ENCODE measurements around the gene TMX3. TPM values are rescaled to one million over a fixed set of nuclear protein-coding genes. Genes with fewer than 3 reads are reported as not detected.
A peak's percentile ranks its signal among the peaks of the same experiment; 100 is the strongest.

The TMX3 gene
- total RNA-seq, 1 experiment from 2014 or later = 39.5 TPM

DNA sequence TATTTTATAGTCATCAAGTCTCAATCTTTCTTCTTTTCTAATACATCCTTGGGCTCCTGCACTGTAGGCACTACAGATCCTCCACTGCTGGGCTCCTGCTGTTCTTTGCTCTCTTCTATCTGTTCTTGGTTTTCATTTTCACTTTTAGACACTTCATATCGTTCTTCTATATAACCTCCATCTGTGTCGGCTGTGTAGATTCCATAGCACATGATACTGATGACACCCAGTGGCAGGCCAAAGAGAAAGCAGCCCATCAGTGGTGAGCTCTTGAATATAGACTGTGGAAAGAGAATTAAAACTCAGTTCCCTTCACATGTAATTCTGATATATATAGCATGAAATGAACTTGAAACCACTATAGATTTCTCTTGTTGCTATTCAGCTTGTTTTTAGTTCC, 38.0 kb downstream of the TMX3 start:
- Histone ChIP-seq H2BK120ac (ENCODE audit: low read depth, low read length, poor library complexity, severe bottlenecking) (no peak overlapping the region), H3K18ac (ENCODE audit: insufficient read length, low read depth, low read length) (no peak overlapping the region), H3K27ac (ENCODE audit: insufficient read length, low read depth, low read length) (no peak overlapping the region), H3K4ac (ENCODE audit: low read depth, low read length) (no peak overlapping the region), H4K8ac (replicated peaks; ENCODE audit: insufficient read length, low read depth, low read length) (no peak overlapping the region), H3K4me2 (ENCODE audit: insufficient read depth, insufficient read length, low read length) (no peak overlapping the region), H2AFZ (ENCODE audit: low read length) (no peak overlapping the region), H3K23me2 (ENCODE audit: insufficient read length, low read depth, low read length, poor library complexity, severe bottlenecking) (no peaks in the 10 kb centered on the region), H4K91ac (ENCODE audit: insufficient read length, low read depth, low read length) (no peak overlapping the region), H3K14ac (ENCODE audit: insufficient read depth, low read length) (no peak overlapping the region), H3K56ac (ENCODE audit: insufficient read length, low read depth, low read length) (no peak overlapping the region), H4K20me1 (ENCODE audit: control insufficient read depth, insufficient read depth, insufficient read length) (no peaks in the 10 kb centered on the region), H2BK15ac (ENCODE audit: low read depth, low read length) (no peak overlapping the region), H3T11ph (ENCODE audit: low read length) (no peak overlapping the region), H3K9ac (ENCODE audit: extremely low read depth, insufficient read length, low read length) (no peak overlapping the region), H3K23ac (ENCODE audit: insufficient read length, low read depth, low read length) (no peak overlapping the region), H2BK20ac (ENCODE audit: low read depth, low read length, poor library complexity, severe bottlenecking) (no peak overlapping the region), H2AK5ac (ENCODE audit: insufficient read length, low read length) (no peak overlapping the region), H3K79me1 (ENCODE audit: insufficient read depth, low read depth, low read length, poor library complexity, severe bottlenecking) (no peaks in the 10 kb centered on the region), H2BK12ac (ENCODE audit: insufficient read length, low read depth, low read length) (no peak overlapping the region), H3K27me3 (ENCODE audit: insufficient read depth, low read length) (no peaks in the 10 kb centered on the region), H4K5ac (ENCODE audit: insufficient read length, low read depth, low read length) (no peak overlapping the region), H3K9me3 (ENCODE audit: control insufficient read depth, low read depth, low read length) (no peaks in the 10 kb centered on the region), H3K79me2 (ENCODE audit: insufficient read depth, low read length) (no peaks in the 10 kb centered on the region; the same call in 1 of the 2 replicates), H2BK5ac (ENCODE audit: insufficient read length, low read length) (no peak overlapping the region), H3K4me1 (ENCODE audit: insufficient read depth, low read length) (no peaks in the 10 kb centered on the region)
- no peak overlapping the region for H3K27ac Mint-ChIP-seq
- peaks cover 5 to 43% (median 32%) of the 10 kb centered on the region in 3 experiments; a peak in 6 of 7 replicates for H3K36me3 Mint-ChIP-seq (ENCODE audit: insufficient read depth in 1 of 3, low read depth in 3 of 3)
- H3K4me3 Mint-ChIP-seq = no peak overlapping the region
- no peak for DNase-seq
- no peaks in the 10 kb centered on the region for H3K27me3 Mint-ChIP-seq (ENCODE audit: low read depth)
- no peaks in the 10 kb centered on the region for H3K4me1 Mint-ChIP-seq
- no peaks in the 10 kb centered on the region for H3K9me3 Mint-ChIP-seq
- TF ChIP-seq CTCF (conservative IDR thresholded peaks at IDR 0.05) = peak; percentile 26; the same call in 2 of the 3 replicates
- no CpG with 5 or more reads among the region's 2 CpGs for WGBS (ENCODE audit: extremely low coverage, insufficient read length, low lambda C conversion rate)
